Chondrocyte (in vitro differentiated cells): ENCODE results near the gene FUT9. TPM values are rescaled to one million over a fixed set of nuclear protein-coding genes. Genes with fewer than 3 reads are reported as not detected.

Experiments
- DNase-seq: peaks from one replicate; pipeline ENCODE4 v3.0.0; 2021; ENCODE audit warnings: mixed read lengths, low spot score
- H3K27ac Mint-ChIP-seq: one replicate; pipeline ENCODE4 v1.8.0; 2021; ENCODE audit warnings: mild to moderate bottlenecking, moderate library complexity, mixed read lengths; ENCODE audit not compliant: unreplicated experiment
- H3K27me3 Mint-ChIP-seq: 2 replicates; pipeline ENCODE4 v1.8.0; 2021; ENCODE audit warnings: low read depth, mixed read lengths
- H3K36me3 Mint-ChIP-seq: 2 replicates; pipeline ENCODE4 v1.8.0; 2021; ENCODE audit warnings: low read depth, mixed read lengths
- H3K4me1 Mint-ChIP-seq: 2 replicates; pipeline ENCODE4 v1.8.0; 2021; ENCODE audit warnings: low read depth, mild to moderate bottlenecking, mixed read lengths
- H3K4me3 Mint-ChIP-seq: one replicate; pipeline ENCODE4 v1.8.0; 2021; ENCODE audit warnings: mild to moderate bottlenecking, moderate library complexity, mixed read lengths; ENCODE audit not compliant: unreplicated experiment
- H3K9me3 Mint-ChIP-seq: 2 replicates; pipeline ENCODE4 v1.8.0; 2021; ENCODE audit warnings: low read depth, mixed read lengths
- CTCF ChIP-seq: fragments of 200-600 bp; sonication (generic); IDR thresholded peaks from 2 replicates; pipeline ENCODE4 v1.5.0; 2021; ENCODE audit warnings: antibody characterized with exemption, mild to moderate bottlenecking, moderate library complexity
- total RNA-seq: library from RNA; stranded (reverse); gene quantifications from 3 replicates; pipeline ENCODE4 v1.2.1, GENCODE V29; 2021

FUT9 gene
- total RNA-seq, 1 donor from 2014 or later: not detected

- Mint-ChIP-seq H3K9me3 (no peaks in the 10 kb centered on the region), H3K4me1 (peaks cover 6% of the 10 kb centered on the region), H3K27me3 (no peaks in the 10 kb centered on the region), H3K27ac (no peak overlapping the region), H3K36me3 (no peaks in the 10 kb centered on the region), H3K4me3 (no peak overlapping the region)
- TF ChIP-seq CTCF: no peak
- no peak for DNase-seq
Measured at GRCh38 chr6:96060249-96060648, 44.5 kb downstream of the FUT9 start.

- Mint-ChIP-seq H3K27me3 (no peaks in the 10 kb centered on the region), H3K36me3 (no peaks in the 10 kb centered on the region), H3K9me3 (no peaks in the 10 kb centered on the region), H3K4me1 (no peaks in the 10 kb centered on the region), H3K4me3 (no peak overlapping the region), H3K27ac (no peak overlapping the region)
- no peak for DNase-seq
- no peak for TF ChIP-seq CTCF
Measured at GRCh38 chr6:96065213-96065612, 49.4 kb downstream of the FUT9 start.

GRCh38 chr6:96066376-96066775 lies 50.6 kb downstream of the FUT9 start:
- DNase-seq: no peak
- H3K27ac Mint-ChIP-seq: no peak overlapping the region
- H3K36me3 Mint-ChIP-seq: no peaks in the 10 kb centered on the region
- H3K9me3 Mint-ChIP-seq: no peaks in the 10 kb centered on the region
- no peak for TF ChIP-seq CTCF
- H3K4me1 Mint-ChIP-seq: no peaks in the 10 kb centered on the region
- no peak overlapping the region for H3K4me3 Mint-ChIP-seq
- H3K27me3 Mint-ChIP-seq: no peaks in the 10 kb centered on the region

- no peak overlapping the region for H3K4me3 Mint-ChIP-seq
- TF ChIP-seq CTCF: no peak
Measured at GRCh38 chr6:96073555-96073954, 57.8 kb downstream of the FUT9 start.

GRCh38 chr6:96074006-96074405 lies 58.2 kb downstream of the FUT9 start:
- Mint-ChIP-seq H3K4me3 (no peak overlapping the region), H3K27me3 (peaks cover 3% of the 10 kb centered on the region), H3K9me3 (no peaks in the 10 kb centered on the region), H3K4me1 (no peaks in the 10 kb centered on the region), H3K27ac (no peak overlapping the region), H3K36me3 (no peaks in the 10 kb centered on the region)
- DNase-seq: no peak
- no peak for TF ChIP-seq CTCF

More at GRCh38 chr6:96073555-96073954, 57.8 kb downstream of the FUT9 start:
- peaks cover 3% of the 10 kb centered on the region for H3K27me3 Mint-ChIP-seq
- DNase-seq: no peak
- no peaks in the 10 kb centered on the region for H3K9me3 Mint-ChIP-seq
- no peak overlapping the region for H3K27ac Mint-ChIP-seq
- H3K4me1 Mint-ChIP-seq: no peaks in the 10 kb centered on the region
- no peaks in the 10 kb centered on the region for H3K36me3 Mint-ChIP-seq
